Neutrophil (primary cell): ENCODE measurements around the gene SLC38A1.

ENCODE experiments used
- H3K27ac ChIP-seq: fragments of 200-600 bp; sonication (generic); 2 replicates; pipeline ENCODE4 v1.5.1; 2016; ENCODE audit warnings: mild to moderate bottlenecking, moderate library complexity
- H3K27me3 ChIP-seq: fragments of 200-600 bp; sonication (generic); 2 replicates; pipeline ENCODE4 v1.6.0; 2016; ENCODE audit warnings: mild to moderate bottlenecking
- H3K36me3 ChIP-seq: fragments of 200-600 bp; sonication (generic); 2 replicates; pipeline ENCODE4 v1.5.1; 2017
- H3K4me1 ChIP-seq, 2 experiments: fragments of 200-600 bp in 1 of 2; sonication (generic) in 1 of 2; 1 replicate in 1 of 2; 2 replicates in 1 of 2; pipeline versions ENCODE4 v1.5.1 to v1.6.1; 2013 to 2016; ENCODE audit warnings: low read depth in 1 of 2, low read length in 1 of 2, mild to moderate bottlenecking in 1 of 2, moderate library complexity in 1 of 2; ENCODE audit not compliant: control insufficient read depth in 1 of 2, insufficient read depth in 1 of 2
- H3K4me3 ChIP-seq, 2 experiments: fragments of 200-600 bp in 1 of 2; sonication (generic) in 1 of 2; 1 replicate in 1 of 2; 2 replicates in 1 of 2; pipeline ENCODE4 v1.5.1; 2013 to 2016; ENCODE audit warnings: low read depth in 1 of 2, low read length in 1 of 2, mild to moderate bottlenecking in 1 of 2, moderate library complexity in 1 of 2
- H3K9me3 ChIP-seq: fragments of 200-600 bp; sonication (generic); 2 replicates; pipeline ENCODE4 v1.5.1; 2016
- CTCF ChIP-seq: fragments of 200-600 bp; sonication (generic); IDR thresholded peaks from 2 replicates; pipeline ENCODE4 v1.5.1; 2016; ENCODE audit warnings: antibody characterized with exemption

The SLC38A1 gene

DNA sequence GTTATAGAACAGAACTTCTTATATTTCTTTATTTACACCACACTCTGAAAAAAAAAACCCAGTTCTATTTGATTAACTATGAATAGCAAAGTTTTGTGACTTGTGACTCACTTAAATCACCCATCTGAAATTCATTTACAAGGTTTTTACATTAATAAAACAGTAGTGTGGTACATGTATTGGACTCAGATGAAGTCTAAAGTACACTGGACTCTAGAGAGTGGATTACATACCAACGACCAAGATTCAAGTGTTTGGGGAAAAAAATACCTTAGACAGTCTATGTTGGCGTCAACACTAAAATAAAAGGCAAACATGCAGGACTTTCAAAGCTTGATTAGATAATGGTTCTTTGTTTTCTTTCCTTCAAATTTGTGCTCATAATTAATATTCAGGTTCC lies 85.7 kb downstream of the SLC38A1 start:
- TF ChIP-seq CTCF = no peak
- H3K27me3 ChIP-seq = no peaks in the 10 kb centered on the region
- H3K4me3 ChIP-seq = no peak overlapping the region
- H3K9me3 ChIP-seq = no peaks in the 10 kb centered on the region
- H3K27ac ChIP-seq = no peak overlapping the region
- peaks cover 6 to 7% of the 10 kb centered on the region in 2 experiments for H3K4me1 ChIP-seq
- no peaks in the 10 kb centered on the region for H3K36me3 ChIP-seq

- Histone ChIP-seq H3K4me1 (peaks cover 21% of the 10 kb centered on the region in 2 experiments), H3K36me3 (no peaks in the 10 kb centered on the region), H3K27me3 (no peaks in the 10 kb centered on the region), H3K27ac (no peak overlapping the region), H3K4me3 (no peak overlapping the region), H3K9me3 (no peaks in the 10 kb centered on the region)
- TF ChIP-seq CTCF = no peak
These were observed 87.4 kb downstream of the SLC38A1 start for GRCh38 chr12:46181465-46181864.

- Histone ChIP-seq H3K27me3 (no peaks in the 10 kb centered on the region), H3K9me3 (no peaks in the 10 kb centered on the region), H3K27ac (no peak overlapping the region), H3K36me3 (no peaks in the 10 kb centered on the region), H3K4me3 (no peak overlapping the region), H3K4me1 (peaks cover 23 to 24% of the 10 kb centered on the region in 2 experiments)
- no peak for TF ChIP-seq CTCF
These were observed 89.0 kb downstream of the SLC38A1 start for GRCh38 chr12:46179693-46180452.

DNA sequence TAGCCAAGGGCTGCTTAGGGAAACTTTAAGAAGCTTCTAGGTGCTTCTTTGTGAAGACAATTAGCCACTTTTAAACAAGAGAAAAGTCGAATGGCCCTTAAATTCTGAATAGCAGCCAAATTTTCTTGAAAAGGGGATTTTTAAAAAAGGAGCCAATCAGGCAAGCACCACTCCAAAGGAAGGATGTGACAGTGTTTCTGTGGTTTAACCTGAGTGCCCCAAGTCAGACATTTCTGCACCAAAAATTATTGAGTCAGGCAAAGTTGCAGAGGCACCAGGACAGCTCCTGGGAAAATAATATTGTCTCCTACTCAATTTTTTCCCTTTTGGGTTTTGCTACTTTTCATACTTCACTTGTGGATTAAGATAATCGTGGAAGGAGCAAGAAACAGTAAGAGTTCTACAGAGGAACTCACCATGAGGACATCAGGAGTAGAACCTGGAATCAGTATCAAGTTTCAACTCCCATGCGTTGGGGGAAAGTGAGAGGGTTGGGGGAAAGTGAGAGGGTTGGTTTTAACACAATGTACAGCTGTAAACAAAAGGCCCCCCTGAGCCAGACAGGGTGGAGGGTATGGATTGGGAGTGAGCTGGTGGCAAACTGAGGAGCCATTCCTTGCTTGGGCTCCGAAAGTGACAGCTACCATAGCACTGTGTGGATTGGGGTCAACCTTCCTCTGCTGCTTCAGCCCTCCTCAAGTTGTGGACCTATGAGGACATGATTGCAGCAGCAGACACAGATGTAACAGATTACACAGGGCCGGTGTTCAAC lies 90.8 kb downstream of the SLC38A1 start:
- Histone ChIP-seq H3K9me3 (no peaks in the 10 kb centered on the region), H3K27me3 (no peaks in the 10 kb centered on the region), H3K4me3 (no peak overlapping the region), H3K36me3 (no peaks in the 10 kb centered on the region), H3K27ac (peak overlapping the region; percentile 40), H3K4me1 (peaks cover 34 to 35% of the 10 kb centered on the region in 2 experiments)
- no peak for TF ChIP-seq CTCF

DNA sequence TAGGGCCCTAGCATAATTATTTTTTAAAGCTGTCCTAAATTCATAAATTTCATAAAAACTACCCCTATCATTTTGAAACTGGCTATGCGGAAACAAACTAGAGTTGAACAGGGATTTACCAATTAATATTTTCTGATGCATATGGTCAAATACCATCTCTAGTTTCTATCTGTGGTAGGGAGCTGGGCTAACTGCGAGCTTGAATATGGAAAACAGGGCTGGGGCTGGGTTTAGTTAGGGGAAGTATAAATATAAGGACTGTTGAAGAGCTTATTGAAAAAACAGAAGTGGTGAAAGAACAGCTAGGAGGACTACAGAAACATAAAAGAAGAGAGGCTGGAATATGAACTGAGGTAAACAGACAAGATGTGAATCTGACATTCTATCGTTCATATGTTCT lies 91.8 kb downstream of the SLC38A1 start:
- Histone ChIP-seq H3K27me3 (no peaks in the 10 kb centered on the region), H3K27ac (peak overlapping the region; percentile 40), H3K9me3 (no peaks in the 10 kb centered on the region), H3K4me1 (peaks cover 34 to 35% of the 10 kb centered on the region in 2 experiments), H3K36me3 (no peaks in the 10 kb centered on the region), H3K4me3 (no peak overlapping the region)
- no peak for TF ChIP-seq CTCF
